Stimulated activated CD8-positive, alpha-beta memory T cell treated with anti-CD3 and anti-CD28 coated beads, Interleukin-4, amount 100 ng/mL, for 1 hour (primary cell): ENCODE measurements around the gene ETV4.

ENCODE experiments used
- DNase-seq, 2 donors: peaks; one replicate each; pipeline ENCODE4 v3.0.0-alpha.2; 2020; ENCODE audit warnings: low read depth in 2 of 2, low spot score in 1 of 2

The ETV4 gene

GRCh38 chr17:43545383-43545632, 832 bp downstream of the ETV4 start:
- no peak for DNase-seq

GRCh38 chr17:43543771-43544575, 2.2 kb downstream of the ETV4 start:
- DNase-seq: no peak

- DNase-seq: no peak
Observed at GRCh38 chr17:43543300-43543699, 2.8 kb downstream of the ETV4 start.

- DNase-seq: no peak
Observed at GRCh38 chr17:43542859-43543258, 3.3 kb downstream of the ETV4 start.

- DNase-seq: no peak
Observed at GRCh38 chr17:43540821-43541674, 5.1 kb downstream of the ETV4 start.

- DNase-seq: no peak
Observed at GRCh38 chr17:43536236-43536992, 9.7 kb downstream of the ETV4 start.

- DNase-seq: no peak
Observed at GRCh38 chr17:43534909-43535308, 11.2 kb downstream of the ETV4 start.

- no peak for DNase-seq
Observed at GRCh38 chr17:43533699-43534098, 12.4 kb downstream of the ETV4 start.

GRCh38 chr17:43532581-43532980, 13.6 kb downstream of the ETV4 start:
- no peak for DNase-seq

- DNase-seq: no peak
Observed at GRCh38 chr17:43531955-43532354, 14.2 kb downstream of the ETV4 start.

- no peak for DNase-seq
Observed at GRCh38 chr17:43531082-43531378, 15.1 kb downstream of the ETV4 start.

- DNase-seq: no peak
Observed at GRCh38 chr17:43530288-43531081, 15.7 kb downstream of the ETV4 start.

- no peak for DNase-seq
Observed at GRCh38 chr17:43529947-43530287, 16.2 kb downstream of the ETV4 start.

GRCh38 chr17:43528988-43529814, 16.9 kb downstream of the ETV4 start:
- DNase-seq: no peak

- no peak for DNase-seq
Observed at GRCh38 chr17:43528319-43528987, 17.7 kb downstream of the ETV4 start.

- no peak for DNase-seq
Observed at GRCh38 chr17:43526886-43527648, 19.1 kb downstream of the ETV4 start.

GRCh38 chr17:43524945-43525575, 21.1 kb downstream of the ETV4 start:
- no peak for DNase-seq

- no peak for DNase-seq
Observed at GRCh38 chr17:43521389-43521788, 24.8 kb downstream of the ETV4 start.
